Caco-2 (cell line): Measurements from ENCODE around the gene TRPM2. TPM values are rescaled to one million over a fixed set of nuclear protein-coding genes. Genes with fewer than 3 reads are reported as not detected.
"Not testable (repeated sequence)": the region's sequence is repeated elsewhere in the genome, so short reads cannot be mapped to it uniquely, and the experiment has no call there.

Source experiments
- BruUV-seq: library from RNA; stranded (reverse); fragments of 400-500 nt; replicated peaks from 2 replicates; lab custom pipeline; 2021; lab: Mats Ljungman, UMichigan
- CTCF ChIA-PET: fragments of 300-600 bp; sonication (Branson Sonifier 250); formaldehyde crosslinking; loops from one replicate; lab custom pipeline; 2022; ENCODE audit warnings: antibody characterized with exemption; lab: Charles Lee
- POLR2A ChIA-PET: fragments of 300-600 bp; sonication (Branson Sonifier 250); formaldehyde crosslinking; loops from one replicate; lab custom pipeline; 2022; ENCODE audit warnings: antibody characterized with exemption; lab: Charles Lee
- DNase-seq, 2 experiments: peaks; one replicate each; pipeline versions ENCODE4 v3.0.0 to v3.0.0-alpha.2; 2020 to 2022
- H3K27me3 ChIP-seq: replicated peaks from 2 replicates; pipeline ENCODE4 v1.6.0; 2011; ENCODE audit warnings: low read length; ENCODE audit not compliant: control insufficient read depth, insufficient read depth
- H3K36me3 ChIP-seq: 2 replicates; pipeline ENCODE4 v1.5.1; 2011; ENCODE audit warnings: low read length; ENCODE audit not compliant: control insufficient read depth, insufficient read depth
- H3K4me1 ChIP-seq: fragments of 250-450 bp; sonication (Bioruptor Pico); 2 replicates; pipeline ENCODE4 v1.5.1; 2020; ENCODE audit warnings: mild to moderate bottlenecking
- H3K4me3 ChIP-seq: 2 replicates; pipeline ENCODE4 v1.5.1; 2011; ENCODE audit warnings: low read depth, mild to moderate bottlenecking, control low read depth, low read length
- H3K9me3 ChIP-seq: fragments of 250-450 bp; sonication (Bioruptor Pico); 2 replicates; pipeline ENCODE4 v1.5.1; 2020; ENCODE audit warnings: mild to moderate bottlenecking, moderate library complexity
- H3K27ac Mint-ChIP-seq: one replicate; pipeline ENCODE4 v1.8.0; 2022; ENCODE audit warnings: mixed read lengths; ENCODE audit not compliant: unreplicated experiment
- H3K27me3 Mint-ChIP-seq: one replicate; pipeline ENCODE4 v1.8.0; 2022; ENCODE audit warnings: mixed read lengths; ENCODE audit not compliant: insufficient read depth, unreplicated experiment
- H3K36me3 Mint-ChIP-seq: one replicate; pipeline ENCODE4 v1.8.0; 2022; ENCODE audit warnings: mild to moderate bottlenecking, mixed read lengths; ENCODE audit not compliant: insufficient read depth, unreplicated experiment
- H3K4me1 Mint-ChIP-seq: one replicate; pipeline ENCODE4 v1.8.0; 2022; ENCODE audit warnings: low read depth, mixed read lengths; ENCODE audit not compliant: unreplicated experiment
- H3K4me3 Mint-ChIP-seq: one replicate; pipeline ENCODE4 v1.8.0; 2022; ENCODE audit warnings: mild to moderate bottlenecking, moderate library complexity, mixed read lengths; ENCODE audit not compliant: unreplicated experiment
- H3K9me3 Mint-ChIP-seq: one replicate; pipeline ENCODE4 v1.8.0; 2022; ENCODE audit warnings: mixed read lengths; ENCODE audit not compliant: unreplicated experiment
- CTCF ChIP-seq, 2 experiments: fragments of 200-600 bp in 1 of 2; IDR thresholded peaks; 1 replicate in 1 of 2; 2 replicates in 1 of 2; pipeline versions ENCODE4 v1.5.1 to v1.8.0; 2011 to 2022; ENCODE audit warnings: antibody characterized with exemption in 1 of 2, control low read depth in 1 of 2, inconsistent platforms in 1 of 2, low read depth in 1 of 2, low read length in 1 of 2, mild to moderate bottlenecking in 1 of 2, moderate library complexity in 1 of 2; ENCODE audit not compliant: insufficient read depth in 1 of 2, severe bottlenecking in 1 of 2, unreplicated experiment in 1 of 2
- intact Hi-C: fragments of 100-400 bp; cut with micrococcal nuclease; formaldehyde crosslinking; loops from one replicate; pipeline ENCODE4 v1.10.0; 2022; ENCODE audit not compliant: unreplicated experiment
- total RNA-seq: library from RNA; stranded (reverse); gene quantifications from 2 replicates; pipeline ENCODE4 v1.2.3, GENCODE V29; 2022

Gene TRPM2
- total RNA-seq, 1 experiment from 2014 or later, result 0.20 TPM

- no peaks in the 10 kb centered on the region for H3K36me3 ChIP-seq
- BruUV-seq, result no TSS peak
- no peaks in the 10 kb centered on the region for H3K9me3 Mint-ChIP-seq
- no peak overlapping the region for H3K27ac Mint-ChIP-seq
- H3K9me3 ChIP-seq, result no peaks in the 10 kb centered on the region
- H3K4me1 ChIP-seq, result no peaks in the 10 kb centered on the region
- DNase-seq, result no peak
- CTCF ChIA-PET, result no interaction called here
- intact Hi-C loops, result no loop called here
- TF ChIP-seq CTCF (IDR thresholded peaks at IDR 0.05; ENCODE audit: insufficient read depth in 1 of 2, low read depth in 1 of 2, low read length in 1 of 2, severe bottlenecking in 1 of 2, unreplicated experiment in 1 of 2), result no peak
- H3K4me3 Mint-ChIP-seq, result no peak overlapping the region
- H3K27me3 ChIP-seq, result no peaks in the 10 kb centered on the region
- H3K4me1 Mint-ChIP-seq, result no peaks in the 10 kb centered on the region
- no peaks in the 10 kb centered on the region for H3K27me3 Mint-ChIP-seq
- POLR2A ChIA-PET, result no interaction called here
- no peaks in the 10 kb centered on the region for H3K36me3 Mint-ChIP-seq
- H3K4me3 ChIP-seq, result no peak overlapping the region
Measured at GRCh38 chr21:44392916-44393315, 39.5 kb downstream of the TRPM2 start.

GRCh38 chr21:44394733-44395132 is 41.3 kb downstream of the TRPM2 start:
- BruUV-seq, result no TSS peak
- intact Hi-C loops, result no loop called here
- no peak overlapping the region for H3K27ac Mint-ChIP-seq
- H3K4me3 Mint-ChIP-seq, result no peak overlapping the region
- no peak for DNase-seq
- no peaks in the 10 kb centered on the region for H3K9me3 Mint-ChIP-seq
- no peaks in the 10 kb centered on the region for H3K27me3 ChIP-seq
- no peaks in the 10 kb centered on the region for H3K27me3 Mint-ChIP-seq
- H3K36me3 Mint-ChIP-seq, result no peaks in the 10 kb centered on the region
- H3K4me1 Mint-ChIP-seq, result no peaks in the 10 kb centered on the region
- no peaks in the 10 kb centered on the region for H3K9me3 ChIP-seq
- no peaks in the 10 kb centered on the region for H3K36me3 ChIP-seq
- POLR2A ChIA-PET, result no interaction called here
- CTCF ChIA-PET, result no interaction called here
- no peaks in the 10 kb centered on the region for H3K4me1 ChIP-seq
- no peak for TF ChIP-seq CTCF (IDR thresholded peaks at IDR 0.05; ENCODE audit: insufficient read depth in 1 of 2, low read depth in 1 of 2, low read length in 1 of 2, severe bottlenecking in 1 of 2, unreplicated experiment in 1 of 2)
- H3K4me3 ChIP-seq, result no peak overlapping the region

GRCh38 chr21:44395260-44395659 is 41.8 kb downstream of the TRPM2 start:
- ChIA-PET POLR2A (no interaction called here), CTCF (no interaction called here)
- Mint-ChIP-seq H3K36me3 (no peaks in the 10 kb centered on the region), H3K9me3 (no peaks in the 10 kb centered on the region), H3K4me3 (no peak overlapping the region), H3K27me3 (no peaks in the 10 kb centered on the region), H3K4me1 (no peaks in the 10 kb centered on the region), H3K27ac (no peak overlapping the region)
- Histone ChIP-seq H3K27me3 (no peaks in the 10 kb centered on the region), H3K9me3 (no peaks in the 10 kb centered on the region), H3K4me3 (no peak overlapping the region), H3K36me3 (no peaks in the 10 kb centered on the region), H3K4me1 (no peaks in the 10 kb centered on the region)
- BruUV-seq, result no TSS peak
- no peak for DNase-seq
- no peak for TF ChIP-seq CTCF (IDR thresholded peaks at IDR 0.05; ENCODE audit: insufficient read depth in 1 of 2, low read depth in 1 of 2, low read length in 1 of 2, severe bottlenecking in 1 of 2, unreplicated experiment in 1 of 2)
- intact Hi-C loops, result no loop called here

GRCh38 chr21:44396803-44397202 is 43.4 kb downstream of the TRPM2 start:
- H3K27me3 ChIP-seq, H3K36me3 ChIP-seq, H3K4me1 Mint-ChIP-seq, POLR2A ChIA-PET, H3K4me3 ChIP-seq, intact Hi-C loops, H3K27me3 Mint-ChIP-seq, H3K36me3 Mint-ChIP-seq, BruUV-seq, H3K9me3 Mint-ChIP-seq, H3K9me3 ChIP-seq, DNase-seq, H3K4me3 Mint-ChIP-seq, H3K4me1 ChIP-seq, H3K27ac Mint-ChIP-seq: not testable (repeated sequence)
- CTCF ChIA-PET, result interaction anchor here (0.6 kb wide), 1 partner anchor 9 kb away, joined by 8 read pairs; no protein-coding TSS in a partner anchor
